Limb (tissue), 2 donors: ENCODE data around the gene LILRB3.
"Not testable (repeated sequence)": the region's sequence is repeated elsewhere in the genome, so short reads cannot be mapped to it uniquely, and the experiment has no call there.

Experiments
- DNase-seq, 2 donors: peaks; one replicate each; pipeline ENCODE4 v3.0.0-alpha.2; 2016; ENCODE audit errors: extremely low spot score in 2 of 2

Gene LILRB3

GRCh38 chr19:54190503-54191010 lies 32.2 kb downstream of the LILRB3 start:
- peak; percentile 100 for DNase-seq

DNA sequence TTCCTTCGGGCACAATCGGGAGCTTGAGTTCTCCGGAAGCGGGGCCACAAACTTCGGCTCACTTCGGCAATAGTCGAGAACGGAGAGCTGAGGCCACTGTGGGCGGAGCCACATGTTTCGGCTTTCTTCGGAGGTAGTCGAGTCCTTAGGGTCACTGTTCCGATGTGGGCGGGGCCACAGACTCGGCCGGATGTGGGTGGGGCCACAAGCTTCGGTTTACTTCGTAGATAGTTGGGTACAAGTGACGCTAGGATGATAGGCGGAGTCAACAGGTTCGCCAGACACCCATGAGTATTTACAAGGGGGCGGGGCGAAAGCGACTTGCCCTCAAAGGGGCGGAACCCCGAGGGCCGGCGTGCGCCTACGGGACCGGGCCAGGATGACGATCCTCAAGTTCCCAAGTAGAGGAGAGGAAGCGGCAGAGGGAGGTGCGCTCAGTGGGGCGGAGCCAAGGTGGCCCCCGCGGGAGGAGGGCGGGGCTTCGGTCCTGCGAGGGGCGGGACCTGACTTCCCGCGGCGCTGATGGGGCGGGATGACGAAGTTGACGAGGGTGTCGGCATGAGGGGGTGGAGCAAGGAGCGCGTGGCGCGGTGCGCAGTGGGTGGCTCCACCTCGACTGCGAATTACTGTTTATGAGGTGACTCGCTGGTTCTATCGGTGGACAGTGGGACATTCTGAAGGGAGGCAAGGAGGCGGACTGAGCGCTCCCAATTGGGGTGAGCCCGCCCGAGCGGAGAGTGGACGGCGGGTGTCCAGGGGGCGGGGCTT lies 32.9 kb downstream of the LILRB3 start:
- peak; percentile 100 for DNase-seq

- no peak for DNase-seq
These were observed 33.6 kb downstream of the LILRB3 start, which contains the start of gene MBOAT7 for GRCh38 chr19:54189145-54189734. Gene MBOAT7 (minus strand): TSS chr19:54189580. CDS start chr19:54188508, 1,072 bp downstream.

DNA sequence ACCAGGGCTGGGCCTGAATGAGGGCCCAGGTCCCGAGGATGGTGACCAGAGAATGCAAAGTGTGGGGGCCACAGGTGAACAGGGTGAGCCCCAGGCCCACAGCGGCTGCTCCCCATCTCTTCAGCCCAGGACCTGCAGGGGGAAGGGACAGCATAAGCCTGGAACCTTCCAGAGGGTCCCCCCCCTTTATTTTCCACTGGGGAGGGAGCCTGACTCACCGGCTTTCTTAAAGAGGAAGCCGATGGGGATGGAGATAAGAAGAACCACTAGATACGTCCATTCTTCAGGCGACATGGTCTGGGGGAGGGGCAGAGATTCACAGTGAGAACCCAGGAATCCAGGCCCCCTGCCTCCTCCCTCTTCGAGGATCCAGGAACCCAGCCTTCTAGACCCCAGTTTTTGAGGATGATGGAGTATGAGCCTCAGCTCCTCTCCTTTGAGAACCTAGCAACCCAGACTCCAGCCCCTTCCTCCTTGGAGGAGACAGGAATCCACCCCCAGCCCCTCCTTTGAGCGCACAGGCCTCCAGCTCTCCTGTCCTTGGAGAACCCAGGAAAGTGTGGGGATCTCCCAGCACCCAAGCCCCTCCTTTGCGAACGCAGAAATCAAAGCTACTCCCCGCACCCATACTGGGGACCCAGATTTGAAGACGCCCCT lies 34.5 kb downstream of the LILRB3 start:
- no peak for DNase-seq

GRCh38 chr19:54186934-54187381 lies 35.8 kb downstream of the LILRB3 start:
- DNase-seq: no peak

DNA sequence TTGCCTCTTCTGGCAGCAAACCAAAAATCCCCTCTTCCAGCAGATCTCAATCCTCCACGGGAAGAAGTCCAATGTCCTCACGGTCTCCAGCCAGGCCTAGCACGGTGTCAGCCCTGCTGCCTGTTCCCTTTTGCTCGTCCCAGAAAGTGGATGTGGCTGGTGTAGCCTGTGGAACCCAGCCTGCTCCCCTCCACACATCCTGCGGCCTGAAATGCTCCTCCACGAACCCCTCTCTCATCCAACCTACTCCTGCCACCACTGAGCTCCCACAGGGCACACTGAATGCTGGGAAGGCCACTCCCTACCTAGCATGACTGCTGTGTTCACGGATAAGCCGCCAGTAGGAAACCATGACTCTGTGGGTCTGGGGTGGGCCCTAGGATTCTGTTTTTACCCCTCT lies 36.5 kb downstream of the LILRB3 start:
- DNase-seq: no peak

GRCh38 chr19:54183431-54183830 lies 39.4 kb downstream of the LILRB3 start:
- no peak for DNase-seq

DNA sequence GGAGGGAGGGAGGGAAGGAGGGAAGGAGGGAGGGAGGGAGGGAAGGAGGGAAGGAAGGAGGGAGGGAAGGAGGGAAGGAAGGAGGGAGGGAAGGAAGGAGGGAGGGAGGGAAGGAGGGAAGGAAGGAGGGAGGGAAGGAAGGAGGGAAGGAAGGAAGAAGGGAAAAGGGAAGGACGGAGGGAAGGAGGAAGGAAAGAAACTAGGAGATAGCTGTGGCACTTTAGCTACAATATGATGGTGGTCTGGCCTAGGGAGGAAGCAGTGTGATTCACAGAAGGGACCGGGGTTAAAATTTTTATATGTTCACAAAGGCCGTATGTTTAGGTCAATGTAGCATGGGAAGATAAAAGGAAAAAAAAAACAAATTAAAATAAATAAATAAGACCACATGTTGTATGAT lies 40.9 kb downstream of the LILRB3 start:
- DNase-seq: not testable (repeated sequence)

- no peak for DNase-seq
These were observed 42.1 kb downstream of the LILRB3 start for GRCh38 chr19:54180691-54181091.

DNA sequence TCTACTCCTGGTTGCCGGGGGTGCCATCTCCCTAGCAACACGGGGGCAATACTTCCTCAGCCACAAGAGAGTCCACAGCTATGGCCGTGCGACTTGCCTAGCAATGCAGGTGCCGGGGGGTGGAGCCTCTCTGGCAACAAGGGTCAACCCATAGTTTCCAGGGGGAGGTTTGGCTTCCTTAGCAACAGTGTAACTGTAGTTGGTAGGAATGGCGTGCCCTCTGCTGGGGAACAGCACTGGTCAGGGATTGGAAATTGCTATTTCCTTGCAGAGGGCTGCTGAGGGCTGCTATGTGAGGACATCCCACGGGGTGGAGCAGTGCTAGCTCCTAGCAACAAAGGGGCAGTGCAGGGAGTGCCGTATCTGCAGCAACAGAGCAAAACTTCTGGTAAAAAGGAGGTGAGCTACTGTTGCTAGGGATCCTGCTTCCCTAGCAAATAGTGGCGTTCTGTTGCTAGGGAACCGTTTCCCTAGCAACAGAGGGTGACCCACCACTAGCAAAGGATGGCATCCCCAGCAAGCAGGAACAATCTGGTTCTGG lies 42.8 kb downstream of the LILRB3 start:
- peak; percentile 53 to 72 for DNase-seq

- DNase-seq: no peak
These were observed 43.5 kb downstream of the LILRB3 start for GRCh38 chr19:54179262-54179852.

DNA sequence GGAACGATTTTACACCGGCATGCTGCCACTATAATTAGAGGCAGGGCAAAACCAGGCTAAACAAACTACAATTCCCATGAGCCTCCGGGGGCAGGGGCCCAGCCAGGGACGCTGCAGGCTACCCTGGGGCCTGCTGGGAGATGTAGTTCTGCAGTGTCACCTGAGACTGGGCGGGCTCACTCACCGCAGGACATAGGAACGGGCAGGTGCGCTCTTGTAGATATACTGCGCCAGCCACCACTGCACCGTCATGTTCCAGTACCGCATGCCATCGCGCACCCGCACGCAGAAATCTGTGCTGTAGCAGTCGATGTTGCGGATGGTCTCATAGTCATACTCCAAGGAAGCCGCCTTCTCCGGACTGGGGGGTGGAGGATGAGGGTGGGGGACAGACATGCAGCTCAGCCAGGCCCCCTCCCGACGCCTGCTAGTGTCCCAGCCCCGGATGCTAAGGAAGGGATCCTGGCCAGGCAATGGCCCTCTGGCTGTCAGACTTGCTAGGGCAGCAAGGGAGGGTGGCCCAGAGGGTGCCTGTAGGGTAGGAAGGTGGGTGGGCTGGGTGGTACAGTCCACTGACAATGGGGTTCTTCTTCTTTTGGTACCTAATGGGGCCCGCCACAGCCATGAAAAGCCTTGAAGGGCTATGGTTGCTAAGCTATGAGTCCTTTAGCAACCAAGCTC lies 44.1 kb downstream of the LILRB3 start:
- DNase-seq: peak in 1 of 2 donors; percentile 70

DNA sequence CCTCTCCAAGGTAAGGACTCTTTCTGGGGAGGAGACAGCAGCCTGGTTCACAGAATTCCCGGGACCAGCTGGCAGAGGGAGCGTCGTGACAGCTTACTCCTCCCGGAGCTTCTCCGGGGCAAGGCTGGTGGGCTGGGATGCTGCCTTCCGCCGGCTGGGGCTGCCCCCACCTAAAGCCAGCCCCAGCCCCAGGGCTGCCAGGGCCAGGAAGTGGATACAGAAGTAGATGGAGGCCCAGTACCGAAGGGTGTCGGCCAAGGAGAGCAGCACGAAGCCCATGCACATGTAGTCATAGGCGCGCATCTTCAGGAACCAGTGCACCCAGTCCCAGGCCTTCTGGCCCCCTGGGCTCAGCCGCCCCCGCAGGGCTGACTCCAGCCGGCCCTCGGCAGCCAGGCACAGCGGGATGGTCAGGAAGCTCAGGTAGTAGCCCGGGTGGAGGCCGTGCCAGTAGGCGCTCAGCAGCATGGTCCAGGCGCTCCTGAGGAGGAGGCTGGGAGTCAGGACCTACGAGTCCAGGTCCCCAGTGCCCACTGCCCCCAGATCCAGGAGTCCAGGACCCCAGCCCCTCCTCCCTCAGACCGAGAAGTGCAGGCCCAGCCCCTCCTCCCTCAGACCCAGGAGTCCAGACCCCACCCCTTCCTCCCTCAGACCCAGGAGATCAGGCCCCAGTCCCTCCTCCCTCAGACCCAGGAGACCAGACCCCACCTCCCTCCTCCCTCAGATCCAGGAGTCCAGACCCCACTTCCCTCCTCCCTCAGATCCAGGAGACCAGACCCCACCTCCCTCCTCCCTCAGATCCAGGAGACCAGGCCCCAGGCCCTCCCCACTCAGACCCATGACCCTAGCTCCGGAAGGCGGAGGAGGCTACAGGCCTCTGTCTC lies 48.6 kb downstream of the LILRB3 start:
- DNase-seq: peak in 1 of 2 donors; percentile 28

DNA sequence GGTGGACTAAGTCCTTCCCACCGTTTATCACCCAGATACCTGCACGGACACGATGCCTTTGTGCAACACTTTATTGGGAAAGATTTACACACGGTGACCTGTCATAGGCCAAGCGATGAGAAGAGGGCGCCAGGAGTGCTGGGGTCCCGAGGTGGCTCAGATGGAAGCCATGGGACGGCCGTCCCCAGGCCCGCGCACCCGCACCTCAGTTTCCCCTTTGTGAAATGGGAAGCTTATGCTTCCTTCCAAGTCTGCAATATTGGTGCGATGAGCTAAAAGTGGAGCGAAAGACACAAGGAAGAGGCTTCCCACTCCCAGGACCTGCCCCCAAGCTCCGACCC lies 49.5 kb downstream of the LILRB3 start:
- no peak for DNase-seq

DNA sequence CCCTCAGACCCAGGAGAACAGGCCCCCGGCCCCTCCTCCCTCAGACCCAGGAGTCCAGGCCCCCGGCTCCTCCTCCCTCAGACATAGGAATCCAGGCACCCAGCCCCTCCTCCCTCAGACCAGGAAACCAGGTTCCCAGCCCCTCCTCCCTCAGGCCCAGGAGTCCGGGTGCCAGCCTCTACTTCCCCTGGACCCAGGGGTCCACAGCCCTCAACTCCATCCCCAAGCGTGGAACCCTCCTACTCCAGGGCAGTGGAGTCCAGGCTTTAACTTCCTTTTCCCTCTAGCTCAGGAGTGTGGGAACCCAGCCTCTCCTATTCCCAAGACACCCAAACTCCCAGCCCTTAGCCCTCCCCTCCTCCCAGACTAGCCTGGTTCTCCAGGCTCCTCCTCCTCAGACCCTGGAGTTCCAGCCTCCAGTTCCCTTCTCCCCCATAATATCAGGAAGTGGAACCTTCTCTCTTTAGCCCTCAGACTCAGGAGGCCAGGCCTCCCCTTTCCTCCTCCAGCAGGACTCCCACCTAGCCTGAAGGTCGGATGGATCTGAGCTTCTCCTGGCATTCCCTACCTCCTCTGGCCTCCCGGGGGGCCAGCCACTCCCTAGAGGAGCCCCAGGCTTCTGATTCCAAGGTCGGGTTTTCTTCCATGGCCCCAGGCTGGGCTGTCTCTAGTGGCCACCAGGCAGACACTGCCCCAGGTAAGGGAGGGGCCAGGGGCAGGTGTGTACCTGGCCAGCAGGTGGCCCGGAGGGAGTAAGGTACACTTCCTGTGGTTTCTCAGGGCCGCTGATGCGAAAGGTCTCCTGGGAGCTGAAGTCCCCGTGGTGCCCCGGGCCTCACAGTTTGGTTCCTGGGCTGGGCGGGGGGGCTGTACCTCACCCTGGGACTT lies 50.1 kb downstream of the LILRB3 start, which contains the start of gene TMC4:
TSS of gene TMC4 (minus strand) at position 690 of the 888 bp plus-strand sequence. CDS start at position 647, 43 bp downstream.
- DNase-seq: peak in 1 of 2 donors; percentile 35

GRCh38 chr19:54171736-54172431 lies 50.9 kb downstream of the LILRB3 start:
- DNase-seq: not testable (repeated sequence)

GRCh38 chr19:54169149-54169740 lies 53.6 kb downstream of the LILRB3 start:
- DNase-seq: no peak
